ENCODE data around the gene PERM1.
"Not testable (repeated sequence)": the region's sequence is repeated elsewhere in the genome, so short reads cannot be mapped to it uniquely, and the experiment has no call there.

The PERM1 gene

GRCh38 chr1:947958-948357 is 33.9 kb downstream of the PERM1 start:
- no peak for DNase-seq (ENCODE audit: low read depth in 2 of 2)

- not testable (repeated sequence) for DNase-seq (ENCODE audit: low read depth in 2 of 2)
These were observed 35.1 kb downstream of the PERM1 start for GRCh38 chr1:946811-947210.

- DNase-seq (ENCODE audit: low read depth in 2 of 2): no peak
These were observed 36.0 kb downstream of the PERM1 start for GRCh38 chr1:945688-946556.

GRCh38 chr1:944341-945325 is 37.3 kb downstream of the PERM1 start:
- no peak for DNase-seq (ENCODE audit: low read depth in 2 of 2)

- no peak for DNase-seq (ENCODE audit: low read depth in 2 of 2)
These were observed 38.1 kb downstream of the PERM1 start for GRCh38 chr1:943545-944340.

GRCh38 chr1:942864-943533 is 38.9 kb downstream of the PERM1 start:
- no peak for DNase-seq (ENCODE audit: low read depth in 2 of 2)

GRCh38 chr1:942411-942821 is 39.5 kb downstream of the PERM1 start:
- DNase-seq (ENCODE audit: low read depth in 2 of 2): no peak

- DNase-seq (ENCODE audit: low read depth in 2 of 2): no peak
These were observed 40.1 kb downstream of the PERM1 start for GRCh38 chr1:941588-942383.

- DNase-seq (ENCODE audit: low read depth in 2 of 2): no peak
These were observed 40.8 kb downstream of the PERM1 start for GRCh38 chr1:941015-941587.

GRCh38 chr1:940107-941014 is 41.5 kb downstream of the PERM1 start:
- DNase-seq (ENCODE audit: low read depth in 2 of 2): no peak

- DNase-seq (ENCODE audit: low read depth in 2 of 2): no peak
These were observed 42.3 kb downstream of the PERM1 start for GRCh38 chr1:939511-940106.

- DNase-seq (ENCODE audit: low read depth in 2 of 2): no peak
These were observed 43.0 kb downstream of the PERM1 start for GRCh38 chr1:938711-939489.

- DNase-seq (ENCODE audit: low read depth in 2 of 2): no peak
These were observed 43.7 kb downstream of the PERM1 start for GRCh38 chr1:938088-938683.

GRCh38 chr1:937521-937920 is 44.4 kb downstream of the PERM1 start:
- DNase-seq (ENCODE audit: low read depth in 2 of 2): no peak

- no peak for DNase-seq (ENCODE audit: low read depth in 2 of 2)
These were observed 45.3 kb downstream of the PERM1 start for GRCh38 chr1:936348-937264.

- DNase-seq (ENCODE audit: low read depth in 2 of 2): no peak
These were observed 46.1 kb downstream of the PERM1 start for GRCh38 chr1:935751-936231.

Data from stimulated activated CD4-positive, alpha-beta T cell treated with anti-CD3 and anti-CD28 coated beads, Interleukin-4, amount 100 ng/mL, for 48 hours (primary cell).